ENCODE results near the gene VEGFA.

VEGFA gene

GRCh38 chr6:43779852-43780236 lies 9.8 kb downstream of the VEGFA start:
- in situ Hi-C loops (cut with HindIII; ENCODE audit: low pct_ligation_motif_present, low pct_unique_long_range_greater_than_20kb, low sequenced_read_pairs) = no loop called here
- DNase-seq = no peak

GRCh38 chr6:43780293-43780692 lies 10.3 kb downstream of the VEGFA start:
- in situ Hi-C loops (cut with HindIII; ENCODE audit: low pct_ligation_motif_present, low pct_unique_long_range_greater_than_20kb, low sequenced_read_pairs) = no loop called here
- no peak for DNase-seq

DNA sequence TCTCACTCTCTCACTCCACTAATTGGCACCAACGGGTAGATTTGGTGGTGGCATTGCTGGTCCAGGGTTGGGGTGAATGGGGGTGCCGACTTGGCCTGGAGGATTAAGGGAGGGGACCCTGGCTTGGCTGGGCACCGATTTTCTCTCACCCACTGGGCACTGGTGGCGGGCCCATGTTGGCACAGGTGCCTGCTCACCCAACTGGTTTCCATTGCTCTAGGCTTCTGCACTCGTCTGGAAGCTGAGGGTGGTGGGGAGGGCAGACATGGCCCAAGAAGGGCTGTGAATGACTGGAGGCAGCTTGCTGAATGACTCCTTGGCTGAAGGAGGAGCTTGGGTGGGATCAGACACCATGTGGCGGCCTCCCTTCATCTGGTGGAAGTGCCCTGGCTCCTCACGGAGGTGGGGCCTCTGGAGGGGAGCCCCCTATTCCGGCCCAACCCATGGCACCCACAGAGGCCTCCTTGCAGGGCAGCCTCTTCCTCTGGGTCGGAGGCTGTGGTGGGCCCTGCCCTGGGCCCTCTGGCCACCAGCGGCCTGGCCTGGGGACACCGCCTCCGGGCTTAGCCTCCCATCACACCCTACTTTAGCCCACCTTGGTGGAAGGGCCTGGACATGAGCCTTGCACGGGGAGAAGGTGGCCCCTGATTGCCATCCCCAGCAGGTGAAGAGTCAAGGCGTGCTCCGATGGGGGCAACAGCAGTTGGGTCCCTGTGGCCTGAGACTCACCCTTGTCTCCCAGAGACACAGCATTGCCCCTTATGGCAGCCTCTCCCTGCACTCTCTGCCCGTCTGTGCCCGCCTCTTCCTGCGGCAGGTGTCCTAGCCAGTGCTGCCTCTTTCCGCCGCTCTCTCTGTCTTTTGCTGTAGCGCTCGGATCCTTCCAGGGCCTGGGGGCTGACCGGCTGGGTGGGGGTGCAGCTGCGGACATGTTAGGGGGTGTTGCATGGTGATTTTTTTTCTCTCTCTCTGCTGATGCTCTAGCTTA lies 11.2 kb downstream of the VEGFA start:
- DNase-seq = no peak
- in situ Hi-C loops (cut with HindIII; ENCODE audit: low pct_ligation_motif_present, low pct_unique_long_range_greater_than_20kb, low sequenced_read_pairs) = no loop called here

DNA sequence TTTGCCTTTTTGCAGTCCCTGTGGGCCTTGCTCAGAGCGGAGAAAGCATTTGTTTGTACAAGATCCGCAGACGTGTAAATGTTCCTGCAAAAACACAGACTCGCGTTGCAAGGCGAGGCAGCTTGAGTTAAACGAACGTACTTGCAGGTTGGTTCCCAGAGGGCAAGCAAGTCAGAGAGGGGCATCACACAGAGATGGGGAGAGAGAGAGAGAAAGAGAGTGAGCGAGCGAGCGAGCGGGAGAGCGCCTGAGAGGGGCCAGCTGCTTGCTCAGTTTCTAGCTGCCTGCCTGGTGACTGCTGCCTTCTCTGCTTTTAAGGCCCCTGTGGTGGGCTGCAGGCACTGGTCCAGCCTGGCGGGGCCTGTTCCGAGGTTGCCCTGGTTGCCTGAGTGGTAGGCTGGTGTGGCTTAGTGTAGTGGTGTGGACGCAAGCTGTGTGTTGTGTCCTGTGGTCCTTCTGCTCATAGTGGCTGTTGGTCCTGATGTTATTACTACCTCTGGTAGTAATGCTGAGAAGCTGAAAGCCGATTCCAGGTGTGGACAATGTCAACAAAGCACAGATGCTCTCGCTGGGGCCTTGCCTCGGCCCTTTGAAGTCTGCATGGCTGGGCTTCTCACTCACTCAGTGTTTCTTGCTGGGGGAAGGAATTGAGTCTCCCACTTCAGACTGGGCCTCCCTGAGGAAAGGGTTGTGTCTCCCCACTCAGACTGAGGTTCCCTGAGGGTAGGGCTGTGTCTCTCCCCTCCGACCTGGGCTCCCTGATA lies 12.1 kb downstream of the VEGFA start:
- DNase-seq = no peak
- in situ Hi-C loops (cut with HindIII; ENCODE audit: low pct_ligation_motif_present, low pct_unique_long_range_greater_than_20kb, low sequenced_read_pairs) = no loop called here

DNA sequence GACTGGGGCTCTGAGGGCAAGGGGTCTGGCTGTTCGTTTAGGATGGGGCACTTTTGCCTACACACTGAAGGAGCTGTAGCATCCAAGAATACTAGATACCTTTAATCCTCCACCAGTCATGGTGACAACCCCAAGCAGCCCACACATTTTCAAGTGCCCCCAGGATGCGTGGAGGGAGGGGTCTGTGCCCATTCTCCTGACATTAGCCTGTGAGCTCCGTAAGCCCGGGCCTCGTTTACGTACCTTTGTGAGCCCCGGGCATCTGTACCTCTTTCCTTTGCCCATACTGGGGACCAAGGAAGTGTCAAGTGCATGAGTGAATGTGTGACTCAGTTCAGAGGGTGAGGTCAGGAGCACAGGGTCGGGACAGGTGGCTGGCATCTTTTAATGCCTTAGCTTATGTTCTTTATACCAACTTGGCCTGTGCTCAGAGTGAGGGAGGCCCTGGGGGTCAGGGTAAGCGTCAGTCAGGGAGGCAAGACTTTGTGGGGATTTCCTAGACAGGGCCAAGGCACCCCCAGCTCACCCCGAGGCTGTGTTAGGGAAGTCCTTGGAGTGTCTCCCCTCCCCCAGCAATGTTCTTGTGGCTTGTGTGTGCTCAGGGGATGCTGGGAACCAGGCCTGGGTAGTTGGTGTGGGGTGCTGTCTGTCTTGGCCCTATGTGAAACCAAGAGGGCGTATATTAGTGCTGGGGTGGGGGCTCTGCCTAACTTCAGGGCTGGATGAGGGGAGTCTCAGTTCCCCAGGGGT lies 12.9 kb downstream of the VEGFA start:
- in situ Hi-C loops (cut with HindIII; ENCODE audit: low pct_ligation_motif_present, low pct_unique_long_range_greater_than_20kb, low sequenced_read_pairs) = no loop called here
- no peak for DNase-seq

DNA sequence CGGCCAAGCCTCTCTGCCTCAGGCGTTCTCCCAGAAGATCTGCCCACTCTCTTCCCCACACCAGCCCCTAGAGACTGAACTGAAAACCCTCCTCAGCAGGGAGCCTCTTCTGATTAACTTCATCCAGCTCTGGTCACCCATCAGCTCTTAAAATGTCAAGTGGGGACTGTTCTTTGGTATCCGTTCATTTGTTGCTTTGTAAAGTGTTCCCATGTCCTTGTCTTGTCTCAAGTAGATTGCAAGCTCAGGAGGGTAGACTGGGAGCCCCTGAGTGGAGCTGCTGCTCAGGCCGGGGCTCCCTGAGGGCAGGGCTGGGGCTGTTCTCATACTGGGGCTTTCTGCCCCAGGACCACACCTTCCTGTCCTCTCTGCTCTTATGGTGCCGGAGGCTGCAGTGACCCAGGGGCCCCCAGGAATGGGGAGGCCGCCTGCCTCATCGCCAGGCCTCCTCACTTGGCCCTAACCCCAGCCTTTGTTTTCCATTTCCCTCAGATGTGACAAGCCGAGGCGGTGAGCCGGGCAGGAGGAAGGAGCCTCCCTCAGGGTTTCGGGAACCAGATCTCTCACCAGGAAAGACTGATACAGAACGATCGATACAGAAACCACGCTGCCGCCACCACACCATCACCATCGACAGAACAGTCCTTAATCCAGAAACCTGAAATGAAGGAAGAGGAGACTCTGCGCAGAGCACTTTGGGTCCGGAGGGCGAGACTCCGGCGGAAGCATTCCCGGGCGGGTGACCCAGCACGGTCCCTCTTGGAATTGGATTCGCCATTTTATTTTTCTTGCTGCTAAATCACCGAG lies 14.2 kb downstream of the VEGFA start:
- DNase-seq = no peak

GRCh38 chr6:43785220-43785752 lies 15.3 kb downstream of the VEGFA start:
- in situ Hi-C loops (cut with HindIII; ENCODE audit: low pct_ligation_motif_present, low pct_unique_long_range_greater_than_20kb, low sequenced_read_pairs) = no loop called here
- DNase-seq = no peak

More for the DNA sequence above, 14.2 kb downstream of the VEGFA start:
- in situ Hi-C loops (cut with HindIII; ENCODE audit: low pct_ligation_motif_present, low pct_unique_long_range_greater_than_20kb, low sequenced_read_pairs) = no loop called here

- in situ Hi-C loops (cut with HindIII; ENCODE audit: low pct_ligation_motif_present, low pct_unique_long_range_greater_than_20kb, low sequenced_read_pairs) = no loop called here
Observed at GRCh38 chr6:43785904-43786303, 15.9 kb downstream of the VEGFA start.

DNA sequence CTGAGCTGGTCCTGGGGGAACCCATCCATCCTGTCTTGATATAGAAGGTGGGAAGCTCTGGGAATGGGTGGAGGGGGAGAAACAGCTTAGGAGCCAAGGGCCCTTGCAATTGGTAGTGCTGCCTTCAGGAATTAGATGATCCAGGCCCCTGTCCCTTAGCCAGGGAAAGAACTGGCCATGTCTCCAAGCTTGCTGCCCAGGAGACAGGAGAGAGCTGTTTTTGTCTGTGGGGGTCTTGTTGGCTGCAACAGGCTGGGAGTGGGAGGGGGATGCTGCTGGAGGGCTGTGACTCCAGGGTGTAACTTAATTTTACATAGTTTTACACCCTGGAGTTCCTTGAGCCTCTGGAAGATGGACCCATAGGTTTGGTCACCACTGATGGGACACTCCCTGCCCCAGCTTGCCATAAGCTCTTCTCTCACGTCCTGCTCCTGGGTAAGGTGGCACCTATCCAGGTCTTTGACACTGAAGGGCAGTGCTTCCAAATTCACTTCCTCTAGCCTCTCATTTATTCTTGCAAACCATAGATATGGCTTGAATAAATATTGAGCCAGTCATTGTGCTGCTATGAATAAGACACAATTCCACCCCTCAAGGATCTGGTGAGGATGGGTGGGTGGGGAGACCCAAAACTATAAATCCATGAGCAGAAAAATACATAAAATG lies 16.8 kb downstream of the VEGFA start:
- in situ Hi-C loops (cut with HindIII; ENCODE audit: low pct_ligation_motif_present, low pct_unique_long_range_greater_than_20kb, low sequenced_read_pairs) = no loop called here

More at GRCh38 chr6:43785904-43786303, 15.9 kb downstream of the VEGFA start:
- DNase-seq = no peak

DNA sequence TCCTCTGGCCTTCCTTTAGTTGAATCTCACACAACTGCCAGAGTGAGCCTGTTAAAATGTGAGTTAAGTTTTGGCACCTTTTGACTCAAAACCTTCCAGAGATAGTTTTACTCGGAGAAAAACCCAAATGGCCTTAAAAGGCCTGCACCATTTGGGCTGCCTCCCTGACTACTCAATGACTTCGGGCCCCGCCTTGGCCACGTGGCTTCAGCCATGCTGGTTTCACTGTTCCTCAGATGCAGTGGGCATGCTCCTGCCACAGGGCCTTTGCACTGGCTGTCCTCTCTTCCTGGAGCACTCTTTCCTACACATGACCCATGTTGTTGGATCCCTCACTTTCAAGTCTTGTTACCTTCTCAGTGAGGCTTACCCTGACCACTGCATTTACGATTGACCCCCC lies 18.3 kb downstream of the VEGFA start:
- DNase-seq = no peak
- in situ Hi-C loops (cut with HindIII; ENCODE audit: low pct_ligation_motif_present, low pct_unique_long_range_greater_than_20kb, low sequenced_read_pairs) = no loop called here

More for the DNA sequence above, 16.8 kb downstream of the VEGFA start:
- DNase-seq = no peak

DNA sequence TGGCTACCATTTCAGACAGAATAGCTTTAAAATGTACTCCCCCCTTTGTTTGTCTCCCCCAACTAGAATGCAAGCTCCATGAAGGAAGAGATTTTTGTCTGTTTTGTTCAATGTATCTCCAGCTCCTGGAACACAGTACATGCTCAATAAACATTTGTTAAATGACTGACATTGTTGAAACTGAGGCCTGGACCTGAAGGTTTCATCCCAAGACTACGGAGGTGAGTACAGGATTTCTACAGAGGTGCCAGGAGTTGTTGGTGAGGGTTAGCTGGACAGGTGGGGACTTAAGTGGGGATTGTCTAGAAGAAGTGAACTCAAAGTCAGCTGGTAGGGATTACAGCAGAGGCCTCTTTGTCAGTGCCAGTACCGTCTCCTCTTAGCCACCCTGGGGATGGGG lies 19.4 kb downstream of the VEGFA start:
- in situ Hi-C loops (cut with HindIII; ENCODE audit: low pct_ligation_motif_present, low pct_unique_long_range_greater_than_20kb, low sequenced_read_pairs) = no loop called here
- no peak for DNase-seq

GRCh38 chr6:43790031-43790430 lies 20.0 kb downstream of the VEGFA start:
- in situ Hi-C loops (cut with HindIII; ENCODE audit: low pct_ligation_motif_present, low pct_unique_long_range_greater_than_20kb, low sequenced_read_pairs) = no loop called here
- DNase-seq = no peak

DNA sequence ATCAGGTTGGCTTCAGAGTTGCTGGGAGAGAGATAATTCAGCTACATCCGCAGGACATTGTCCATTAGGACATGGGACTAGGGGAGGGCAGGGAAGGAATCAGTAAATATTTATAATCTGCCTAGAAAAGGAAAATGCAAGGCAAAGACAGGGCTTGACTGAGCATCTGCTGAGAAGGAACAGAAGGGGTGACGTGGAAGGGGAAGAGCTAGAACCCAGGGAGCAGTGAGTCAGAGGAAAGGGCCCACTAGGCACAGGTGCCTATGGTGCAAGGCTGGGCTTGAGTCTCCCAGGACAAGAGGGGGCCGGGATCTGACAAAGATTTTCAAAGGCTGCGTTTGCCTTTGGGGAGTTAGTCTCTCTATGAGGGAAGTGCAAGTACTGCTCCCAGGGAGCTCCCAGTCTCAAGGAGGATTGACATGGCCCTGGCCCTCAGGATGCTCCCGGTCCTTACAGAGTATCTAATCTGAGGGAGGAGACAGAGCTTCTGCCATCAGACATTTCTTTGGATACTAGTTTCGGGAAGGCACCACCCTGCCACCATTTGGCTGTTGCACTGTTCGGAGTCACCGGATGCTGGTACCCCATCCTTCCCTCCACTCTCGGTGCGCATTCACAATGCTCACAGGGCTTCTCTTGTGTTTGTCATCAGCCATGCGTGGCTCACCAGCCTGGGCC lies 21.9 kb downstream of the VEGFA start:
- in situ Hi-C loops (cut with HindIII; ENCODE audit: low pct_ligation_motif_present, low pct_unique_long_range_greater_than_20kb, low sequenced_read_pairs) = no loop called here
- DNase-seq = no peak

GRCh38 chr6:43793154-43793874 lies 23.3 kb downstream of the VEGFA start:
- DNase-seq = no peak
- in situ Hi-C loops (cut with HindIII; ENCODE audit: low pct_ligation_motif_present, low pct_unique_long_range_greater_than_20kb, low sequenced_read_pairs) = no loop called here

DNA sequence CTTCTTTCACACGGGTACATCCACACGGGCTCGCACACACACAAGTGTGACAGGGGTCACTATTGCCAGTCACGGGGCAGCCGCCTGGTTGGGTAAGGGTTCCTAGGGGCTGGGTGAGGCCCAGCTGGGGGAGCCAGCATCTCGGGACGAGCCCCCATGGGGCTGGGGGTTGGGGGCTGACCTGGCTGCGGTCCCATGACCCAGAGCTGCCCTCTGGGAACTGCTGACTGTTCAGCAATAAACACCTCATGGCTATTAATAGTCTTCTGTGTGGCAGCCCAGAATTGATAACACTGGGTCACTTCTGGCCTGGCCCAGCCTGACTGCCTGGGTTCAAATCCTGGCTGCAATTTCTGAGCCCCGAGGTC lies 23.8 kb downstream of the VEGFA start:
- in situ Hi-C loops (cut with HindIII; ENCODE audit: low pct_ligation_motif_present, low pct_unique_long_range_greater_than_20kb, low sequenced_read_pairs) = no loop called here
- no peak for DNase-seq

DNA sequence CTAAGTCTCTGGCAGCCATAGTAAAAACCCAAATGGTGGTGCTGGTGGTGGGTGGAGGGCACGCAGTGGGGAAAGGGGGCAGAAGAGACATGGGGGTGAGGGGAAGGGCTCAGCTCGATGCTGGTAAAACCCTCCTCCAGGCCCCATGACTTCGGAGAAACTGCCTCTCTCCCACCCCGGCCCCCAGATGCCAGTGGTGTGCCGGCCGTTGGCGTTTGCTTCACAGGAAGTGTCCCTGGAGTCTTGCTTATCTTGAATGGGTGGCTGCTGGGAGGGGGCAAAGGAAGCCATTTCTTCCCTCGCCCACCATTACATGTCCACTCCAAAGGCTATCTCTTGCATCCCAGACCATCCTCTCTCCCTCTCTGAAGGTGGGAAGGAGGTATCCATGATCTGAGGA lies 25.4 kb downstream of the VEGFA start:
- DNase-seq = no peak
- in situ Hi-C loops (cut with HindIII; ENCODE audit: low pct_ligation_motif_present, low pct_unique_long_range_greater_than_20kb, low sequenced_read_pairs) = no loop called here
